ENCODE measurements around the gene GDNF. TPM values are rescaled to one million over a fixed set of nuclear protein-coding genes. Genes with fewer than 3 reads are reported as not detected.

Gene GDNF
- total RNA-seq, 4 donors from 2014 or later, result 0.19 to 1.4 (median 0.61) TPM

GRCh38 chr5:37876943-37877342 is 37.1 kb upstream of the GDNF start:
- no peak overlapping the region for H3K27ac ChIP-seq
- 59% methylated on average over 3 of the region's 3 CpGs for WGBS
- DNase-seq (ENCODE audit: low spot score in 2 of 2), result no peak
- H3K27me3 ChIP-seq, result peaks cover 13% of the 10 kb centered on the region
- H3K36me3 ChIP-seq, result no peaks in the 10 kb centered on the region
- no peaks in the 10 kb centered on the region for H3K4me1 ChIP-seq
- H3K4me3 ChIP-seq, result no peak overlapping the region
- no peaks in the 10 kb centered on the region for H3K9me3 ChIP-seq
- TF ChIP-seq EP300 (IDR thresholded peaks at IDR 0.05), result no peak
- TF ChIP-seq CTCF (IDR thresholded peaks at IDR 0.05), result no peak
- no peak for TF ChIP-seq POLR2AphosphoS5 (IDR thresholded peaks at IDR 0.05)
- TF ChIP-seq POLR2A (IDR thresholded peaks at IDR 0.05), result no peak

GRCh38 chr5:37876245-37876644 is 36.4 kb upstream of the GDNF start:
- Histone ChIP-seq H3K4me3 (no peak overlapping the region), H3K4me1 (no peaks in the 10 kb centered on the region)

GRCh38 chr5:37875051-37875787 is 35.4 kb upstream of the GDNF start:
- H3K9me3 ChIP-seq, result no peaks in the 10 kb centered on the region

More at GRCh38 chr5:37876245-37876644, 36.4 kb upstream of the GDNF start:
- no peak for TF ChIP-seq POLR2AphosphoS5 (IDR thresholded peaks at IDR 0.05)
- TF ChIP-seq CTCF (IDR thresholded peaks at IDR 0.05), result no peak
- no peak for TF ChIP-seq POLR2A (IDR thresholded peaks at IDR 0.05)
- TF ChIP-seq EP300 (IDR thresholded peaks at IDR 0.05), result no peak
- no peak for DNase-seq (ENCODE audit: low spot score in 2 of 2)
- H3K36me3 ChIP-seq, result no peaks in the 10 kb centered on the region
- H3K27ac ChIP-seq, result no peak overlapping the region
- H3K9me3 ChIP-seq, result no peaks in the 10 kb centered on the region
- peaks cover 13% of the 10 kb centered on the region for H3K27me3 ChIP-seq
- WGBS, result 83% methylated on average over 1 of the region's 1 CpG

GRCh38 chr5:37873988-37874387 is 34.1 kb upstream of the GDNF start:
- Histone ChIP-seq H3K4me1 (no peaks in the 10 kb centered on the region), H3K36me3 (no peaks in the 10 kb centered on the region), H3K27ac (no peak overlapping the region), H3K4me3 (no peak overlapping the region), H3K27me3 (peaks cover 7% of the 10 kb centered on the region), H3K9me3 (no peaks in the 10 kb centered on the region)
- 91% methylated on average over 7 of the region's 7 CpGs for WGBS
- DNase-seq (ENCODE audit: low spot score in 2 of 2), result no peak
- TF ChIP-seq EP300 (IDR thresholded peaks at IDR 0.05) (no peak), CTCF (IDR thresholded peaks at IDR 0.05) (no peak)

More at GRCh38 chr5:37875051-37875787, 35.4 kb upstream of the GDNF start:
- 90% methylated on average over 6 of the region's 6 CpGs for WGBS
- Histone ChIP-seq H3K27me3 (peaks cover 9% of the 10 kb centered on the region), H3K27ac (no peak overlapping the region), H3K4me1 (no peaks in the 10 kb centered on the region), H3K4me3 (no peak overlapping the region), H3K36me3 (no peaks in the 10 kb centered on the region)
- DNase-seq (ENCODE audit: low spot score in 2 of 2), result no peak
- TF ChIP-seq CTCF (IDR thresholded peaks at IDR 0.05), result no peak
- TF ChIP-seq POLR2A (IDR thresholded peaks at IDR 0.05), result no peak
- TF ChIP-seq EP300 (IDR thresholded peaks at IDR 0.05), result no peak
- TF ChIP-seq POLR2AphosphoS5 (IDR thresholded peaks at IDR 0.05), result no peak

- H3K4me1 ChIP-seq, result no peaks in the 10 kb centered on the region
- H3K27me3 ChIP-seq, result peaks cover 13% of the 10 kb centered on the region
- H3K27ac ChIP-seq, result no peak overlapping the region
- H3K36me3 ChIP-seq, result no peaks in the 10 kb centered on the region
- TF ChIP-seq CTCF (IDR thresholded peaks at IDR 0.05), result no peak
- no peak for TF ChIP-seq POLR2A (IDR thresholded peaks at IDR 0.05)
- TF ChIP-seq EP300 (IDR thresholded peaks at IDR 0.05), result no peak
- no peak for TF ChIP-seq POLR2AphosphoS5 (IDR thresholded peaks at IDR 0.05)
- H3K4me3 ChIP-seq, result no peak overlapping the region
- no peak for DNase-seq (ENCODE audit: low spot score in 2 of 2)
- H3K9me3 ChIP-seq, result no peaks in the 10 kb centered on the region
- 73% methylated on average over 7 of the region's 7 CpGs for WGBS
Observed at GRCh38 chr5:37871023-37871815, 31.4 kb upstream of the GDNF start.
